Kidney glomerular epithelial cell (primary cell): Measurements from ENCODE around the gene TNP1.

ENCODE experiments used
- DNase-seq: peaks from one replicate; lab custom pipeline; 2025; lab: John Stamatoyannopoulos, UW

Gene TNP1, protein sequence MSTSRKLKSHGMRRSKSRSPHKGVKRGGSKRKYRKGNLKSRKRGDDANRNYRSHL

GRCh38 chr2:216859944-216860343, at the start of gene TNP1:
Gene TNP1, minus strand, starts transcription at chr2:216860064. Its CDS starts 30 bp downstream, at chr2:216860034.
- DNase-seq = no peak

DNA sequence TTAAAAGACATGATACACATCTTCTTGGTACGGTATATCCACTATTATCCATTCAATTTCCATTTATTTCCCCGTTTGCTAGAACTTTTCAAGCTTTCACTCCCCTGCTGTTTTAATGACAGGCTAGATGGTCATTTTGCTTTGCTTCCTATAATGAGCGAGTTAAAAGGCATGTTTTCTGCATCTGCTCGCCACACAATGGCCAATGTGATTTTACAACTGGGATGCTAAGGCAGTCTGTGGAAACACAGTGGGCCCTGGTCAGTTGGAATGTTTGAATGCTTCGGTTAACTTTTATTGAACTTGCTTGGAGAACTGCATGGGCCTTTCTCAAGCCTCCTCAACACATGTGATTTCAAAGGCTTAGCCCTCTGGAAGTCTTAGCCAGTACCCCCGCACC, 48.4 kb upstream of the TNP1 start:
- DNase-seq = no peak

GRCh38 chr2:216905649-216906329, 45.9 kb upstream of the TNP1 start:
- no peak for DNase-seq

- no peak for DNase-seq
These were observed 45.1 kb upstream of the TNP1 start for GRCh38 chr2:216904974-216905373.

DNA sequence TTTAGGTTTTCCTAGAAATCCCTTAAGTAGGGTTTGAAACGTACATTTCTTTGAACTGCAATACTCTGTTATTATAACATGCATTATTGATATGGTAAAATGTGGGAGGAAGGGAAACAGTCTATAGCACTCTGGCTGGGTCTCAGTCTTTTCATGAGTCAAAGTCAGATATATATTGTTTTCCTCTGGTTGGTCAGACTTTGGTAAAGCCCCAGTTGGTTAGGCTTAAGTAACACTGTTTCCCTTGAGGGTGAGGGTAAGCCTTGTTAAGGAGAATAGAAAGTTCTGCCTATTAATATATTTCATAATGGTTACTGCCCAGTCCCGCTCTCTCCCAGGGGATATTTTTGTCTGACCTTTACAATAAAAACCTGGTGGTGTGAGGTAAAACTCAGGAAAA, 44.7 kb upstream of the TNP1 start:
- no peak for DNase-seq

DNA sequence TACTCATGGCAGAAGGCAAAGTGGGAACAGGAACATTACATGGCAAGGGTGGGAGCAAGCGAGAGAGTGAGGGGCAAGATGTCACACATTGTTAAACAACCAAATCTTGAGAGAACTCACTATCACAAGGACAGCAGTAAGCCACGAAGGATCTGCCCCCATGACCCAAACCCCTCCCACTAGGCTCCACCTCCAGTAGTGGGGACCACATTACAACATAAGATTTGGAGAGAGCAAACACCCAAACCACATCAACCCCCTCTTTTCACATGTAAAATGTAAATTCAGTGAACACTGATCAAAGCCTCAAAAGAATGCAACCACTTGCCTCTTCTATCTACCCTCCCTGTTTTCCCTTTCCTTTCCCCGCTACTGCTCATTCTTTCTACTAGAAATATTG, 43.6 kb upstream of the TNP1 start:
- DNase-seq = no peak

DNA sequence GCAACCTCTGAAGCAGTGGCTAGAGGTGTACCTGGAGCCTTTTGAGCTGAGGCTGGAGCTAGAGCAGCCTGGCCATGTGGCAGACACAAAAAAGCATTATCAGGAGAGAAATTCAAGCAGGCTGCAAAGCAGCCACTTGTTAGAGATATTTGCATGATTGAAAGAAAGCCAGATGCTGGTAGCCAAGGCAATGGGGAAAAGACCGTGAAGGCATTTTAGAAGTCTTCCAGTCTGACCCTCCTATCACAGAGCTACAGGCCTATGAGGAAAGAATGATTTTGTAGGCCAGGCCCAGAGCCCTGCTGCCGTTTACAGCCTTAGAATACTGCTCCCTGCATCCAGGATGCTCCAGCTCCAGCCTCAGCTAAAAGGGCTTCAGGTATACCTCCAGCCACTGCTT, 41.4 kb upstream of the TNP1 start:
- no peak for DNase-seq

DNA sequence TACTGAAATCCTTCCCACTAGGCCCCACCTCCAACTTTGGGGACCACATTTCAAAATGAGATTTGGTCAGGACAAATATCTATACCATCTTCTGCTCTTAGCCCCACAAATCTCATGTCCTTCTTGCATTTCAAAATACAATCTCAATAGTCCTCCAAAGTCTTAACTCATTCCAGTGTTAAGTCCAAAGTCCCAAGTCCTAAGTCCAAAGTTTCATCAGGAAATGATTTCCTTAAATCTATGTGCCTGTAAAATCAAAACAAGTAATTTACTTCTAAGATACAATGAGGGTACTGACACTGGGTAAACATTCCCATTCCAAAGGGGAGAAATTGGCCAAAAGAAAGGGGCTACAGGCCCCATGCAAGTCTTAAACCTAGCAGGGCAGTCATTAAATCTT, 40.5 kb upstream of the TNP1 start:
- DNase-seq = no peak

DNA sequence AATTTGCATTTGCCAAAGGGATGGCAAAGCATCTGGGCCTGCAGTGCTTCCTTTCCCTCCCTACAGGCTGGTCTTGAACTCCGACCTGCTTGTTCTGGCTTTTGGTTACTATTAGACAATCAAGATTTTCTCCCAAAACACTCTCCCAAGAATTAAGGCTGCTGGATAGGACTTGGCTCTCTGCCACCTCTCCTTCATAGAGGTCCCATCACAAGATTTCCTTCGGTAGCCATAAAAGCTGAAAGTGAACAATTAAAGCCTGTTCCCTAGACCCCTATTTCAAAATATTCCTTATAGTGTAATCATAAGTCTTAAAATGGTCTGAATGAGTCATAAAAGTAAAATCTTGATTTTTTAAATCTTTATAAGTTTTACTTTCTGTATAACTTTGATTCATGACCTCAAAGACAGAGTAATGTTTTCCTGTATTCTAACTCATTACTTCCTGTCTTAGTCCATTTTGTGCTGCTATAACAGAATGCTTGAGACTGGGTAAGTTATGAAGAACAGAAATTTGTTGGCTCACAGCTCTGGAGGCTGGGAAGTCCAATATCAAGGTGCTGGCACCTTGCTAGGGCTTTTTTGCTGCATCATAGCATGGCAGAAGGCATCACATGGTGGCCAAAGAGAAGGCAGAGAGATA, 37.8 kb upstream of the TNP1 start:
- no peak for DNase-seq

DNA sequence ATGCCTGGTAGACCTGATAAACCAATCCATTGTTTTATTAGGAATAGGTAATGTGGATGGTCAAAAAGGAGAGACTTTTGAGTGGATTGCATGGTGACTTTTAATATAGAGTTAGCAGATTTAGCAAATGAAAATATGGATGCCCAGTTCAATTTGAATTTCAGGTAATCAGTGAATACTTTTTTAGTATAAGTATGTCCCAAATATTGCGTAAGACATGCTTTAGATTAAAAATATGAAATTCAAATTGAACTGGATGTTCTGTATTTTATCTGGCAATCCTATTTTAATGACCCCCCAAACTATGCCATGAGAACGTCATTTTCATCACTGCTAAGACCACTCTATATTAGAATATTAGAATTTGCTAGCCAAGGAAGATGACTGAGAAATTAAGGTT, 30.3 kb upstream of the TNP1 start:
- DNase-seq = no peak

GRCh38 chr2:216888887-216889622, 29.2 kb upstream of the TNP1 start:
- no peak for DNase-seq

DNA sequence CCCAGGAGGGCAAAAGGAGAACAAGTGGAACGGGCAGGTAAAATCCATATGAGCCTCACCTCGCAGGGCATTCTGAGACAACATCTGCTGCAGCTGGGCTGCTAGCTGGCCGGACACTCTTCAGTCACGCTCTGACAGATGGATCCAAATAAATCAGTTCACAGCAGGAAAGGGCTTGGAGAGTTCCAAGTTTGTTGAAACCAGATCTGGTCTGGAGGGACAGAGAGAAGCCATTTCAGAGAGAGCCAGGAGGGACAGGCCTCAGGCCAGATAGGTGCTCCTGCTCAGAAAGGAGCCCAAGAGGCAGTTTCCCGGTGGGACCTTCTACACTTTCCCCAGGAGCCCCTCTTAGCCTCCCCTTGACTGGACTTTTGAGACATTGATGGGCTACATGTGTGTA, 28.2 kb upstream of the TNP1 start:
- no peak for DNase-seq

- DNase-seq = no peak
These were observed 27.3 kb upstream of the TNP1 start for GRCh38 chr2:216887138-216887537.

DNA sequence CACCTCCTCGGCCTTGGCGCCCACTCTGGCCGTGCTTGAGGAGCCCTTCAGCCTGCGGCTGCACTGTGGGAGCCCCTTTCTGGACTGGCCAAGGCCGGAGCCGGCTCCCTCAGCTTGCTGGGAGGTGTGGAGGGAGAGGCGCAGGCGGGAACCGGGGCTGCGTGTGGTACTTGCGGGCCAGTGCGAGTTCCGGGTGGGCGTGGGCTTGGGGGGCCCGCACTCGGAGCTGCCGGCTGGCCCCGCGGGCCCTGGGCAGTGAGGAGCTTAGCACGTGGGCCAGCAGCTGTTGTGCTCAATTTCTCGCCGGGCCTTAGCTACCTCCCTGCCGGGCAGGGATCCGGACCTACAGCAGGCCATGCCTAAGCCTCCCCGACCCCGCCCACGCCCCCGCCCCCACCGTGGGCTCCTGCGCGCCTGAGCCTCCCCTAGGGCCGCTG, 25.3 kb upstream of the TNP1 start:
- DNase-seq = no peak

GRCh38 chr2:216884347-216884746, 24.5 kb upstream of the TNP1 start:
- no peak for DNase-seq

DNA sequence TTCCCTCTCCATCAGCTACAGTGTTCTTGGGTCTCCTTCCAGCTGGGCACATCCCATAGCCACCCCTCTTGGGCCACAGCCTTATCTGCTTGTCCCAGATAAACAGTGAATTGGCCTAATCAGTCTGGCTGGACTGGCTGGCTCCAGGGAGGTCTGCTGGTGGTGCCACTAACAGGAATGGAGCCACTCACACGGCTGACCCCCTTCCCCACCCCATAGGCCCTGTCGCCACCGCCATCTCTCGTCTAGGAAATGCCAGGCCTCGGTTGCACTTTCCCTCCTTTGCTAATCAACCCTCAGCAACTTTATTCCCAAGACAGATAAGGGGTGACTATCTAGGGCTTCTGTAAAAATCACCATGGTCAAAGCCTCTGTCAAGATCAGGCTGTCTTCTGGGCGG, 23.0 kb upstream of the TNP1 start:
- no peak for DNase-seq

- DNase-seq = no peak
These were observed 21.5 kb upstream of the TNP1 start for GRCh38 chr2:216881411-216881810.

- no peak for DNase-seq
These were observed 20.8 kb upstream of the TNP1 start for GRCh38 chr2:216880509-216881184.

- no peak for DNase-seq
These were observed 20.1 kb upstream of the TNP1 start for GRCh38 chr2:216879727-216880508.

DNA sequence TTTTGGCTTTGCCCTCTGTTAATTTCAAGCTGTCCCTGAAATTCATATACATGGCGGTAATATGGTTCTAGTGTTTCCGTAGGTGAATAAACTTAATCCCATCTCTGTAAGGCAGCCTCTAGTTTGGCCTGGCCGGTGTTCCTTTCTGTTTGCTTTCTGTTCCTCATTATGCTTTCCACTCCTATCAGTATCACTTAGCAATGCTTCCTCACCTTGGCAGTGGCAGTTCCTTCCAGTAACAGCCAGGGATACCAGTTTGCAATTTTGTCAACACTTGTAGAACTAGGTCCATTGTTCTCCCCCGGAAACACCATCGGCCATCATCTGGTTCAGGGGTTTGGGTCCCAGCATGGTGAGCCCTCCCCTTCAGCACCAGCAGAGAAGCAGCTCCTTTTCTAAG, 18.2 kb upstream of the TNP1 start:
- DNase-seq = no peak

DNA sequence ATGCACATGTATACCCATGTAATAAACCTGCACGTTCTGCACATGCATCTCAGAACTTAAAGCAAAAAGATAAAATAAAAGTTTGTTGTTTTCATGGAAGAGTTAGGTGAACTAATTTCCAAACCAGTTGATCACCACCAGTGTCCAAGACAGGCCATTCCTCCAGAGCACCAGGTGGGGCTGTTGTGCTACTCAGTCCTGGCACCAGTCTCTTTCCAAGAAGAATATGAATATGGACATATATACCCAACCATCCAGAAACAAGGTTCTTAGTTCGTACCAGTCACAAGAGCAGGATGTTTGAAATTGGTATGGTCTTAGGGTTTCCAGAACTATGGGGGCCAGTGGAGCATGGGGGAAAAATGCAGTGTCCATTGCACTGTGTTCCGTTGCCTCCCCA, 17.2 kb upstream of the TNP1 start:
- no peak for DNase-seq

GRCh38 chr2:216875862-216876261, 16.0 kb upstream of the TNP1 start:
- DNase-seq = no peak
